ENCODE data around the gene WDR20.
"Not testable (repeated sequence)": the region's sequence is repeated elsewhere in the genome, so short reads cannot be mapped to it uniquely, and the experiment has no call there.

WDR20 gene

GRCh38 chr14:102131741-102132140, 8.0 kb upstream of the WDR20 start:
- no peak for DNase-seq (ENCODE audit: low spot score)

GRCh38 chr14:102134021-102134420, 5.7 kb upstream of the WDR20 start:
- DNase-seq (ENCODE audit: low spot score), result not testable (repeated sequence)

DNA sequence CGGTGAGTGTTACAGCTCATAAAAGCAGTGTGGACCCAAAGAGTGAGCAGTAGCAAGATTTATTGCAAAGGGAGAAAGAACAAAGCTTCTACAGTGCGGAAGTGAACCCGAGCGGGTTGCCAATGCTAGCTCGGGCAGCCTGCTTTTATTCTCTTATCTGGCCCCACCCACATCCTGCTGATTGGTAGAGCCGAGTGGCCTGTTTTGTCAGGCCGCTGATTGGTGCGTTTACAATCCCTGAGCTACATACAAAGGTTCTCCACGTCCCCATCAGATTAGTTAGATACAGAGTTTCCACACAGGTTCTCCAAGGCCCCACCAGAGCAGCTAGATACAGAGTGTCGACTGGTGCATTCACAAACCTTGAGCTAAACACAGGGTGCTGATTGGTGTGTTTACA, 5.0 kb upstream of the WDR20 start:
- DNase-seq (ENCODE audit: low spot score), result not testable (repeated sequence)

- DNase-seq (ENCODE audit: low spot score), result not testable (repeated sequence)
Observed at GRCh38 chr14:102135456-102135855, 4.2 kb upstream of the WDR20 start.

GRCh38 chr14:102138535-102138934, 1.2 kb upstream of the WDR20 start:
- no peak for DNase-seq (ENCODE audit: low spot score)

- DNase-seq (ENCODE audit: low spot score), result no peak
Observed at GRCh38 chr14:102138961-102139285, 774 bp upstream of the WDR20 start.

GRCh38 chr14:102140027-102140749, 491 bp downstream of the WDR20 start:
- DNase-seq (ENCODE audit: low spot score), result peak; percentile 33

- DNase-seq (ENCODE audit: low spot score), result no peak
Observed at GRCh38 chr14:102140750-102141145, 1.1 kb downstream of the WDR20 start.

GRCh38 chr14:102141797-102142196, 2.1 kb downstream of the WDR20 start:
- DNase-seq (ENCODE audit: low spot score), result no peak

- no peak for DNase-seq (ENCODE audit: low spot score)
Observed at GRCh38 chr14:102144914-102145313, 5.2 kb downstream of the WDR20 start.

DNA sequence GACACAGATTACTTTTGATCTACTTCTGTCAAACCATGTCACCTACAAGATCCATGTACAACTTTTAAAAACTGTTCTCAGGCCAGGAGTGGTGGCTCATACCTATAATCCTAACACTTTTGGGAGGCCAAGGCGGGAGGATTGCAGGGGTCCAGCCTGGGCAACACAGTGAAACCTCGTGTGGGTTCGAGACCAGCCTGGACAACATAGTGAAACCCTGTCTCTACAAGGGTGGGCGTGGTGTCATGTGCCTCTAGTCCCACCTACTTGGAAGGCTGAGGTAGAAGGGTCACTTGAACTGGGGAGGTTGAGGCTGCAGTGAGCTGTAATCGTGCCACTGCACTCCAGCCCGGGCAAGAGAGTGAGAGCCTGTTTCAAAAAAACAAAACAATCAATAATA, 5.7 kb downstream of the WDR20 start:
- DNase-seq (ENCODE audit: low spot score), result no peak

DNA sequence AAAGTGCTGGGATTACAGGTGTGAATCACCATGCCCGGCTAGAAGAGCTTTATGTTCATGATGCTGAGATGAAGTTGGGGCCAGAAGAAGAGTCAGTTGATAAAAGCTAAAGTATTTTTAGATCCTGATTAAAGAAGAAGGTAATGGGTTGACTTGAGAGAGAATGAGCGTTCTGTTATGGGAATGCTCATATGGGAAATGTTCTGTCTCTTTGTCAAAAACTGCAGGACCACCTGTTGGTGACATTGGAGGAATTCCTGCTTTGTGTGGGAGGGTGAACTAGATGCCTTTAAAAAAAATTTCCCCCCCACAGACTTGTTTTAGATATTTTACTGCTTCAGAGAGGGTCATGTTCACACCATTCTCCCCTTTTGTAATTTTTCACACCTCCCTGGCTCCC, 6.7 kb downstream of the WDR20 start:
- DNase-seq (ENCODE audit: low spot score), result no peak

GRCh38 chr14:102150083-102150482, 10.4 kb downstream of the WDR20 start:
- DNase-seq (ENCODE audit: low spot score), result no peak

DNA sequence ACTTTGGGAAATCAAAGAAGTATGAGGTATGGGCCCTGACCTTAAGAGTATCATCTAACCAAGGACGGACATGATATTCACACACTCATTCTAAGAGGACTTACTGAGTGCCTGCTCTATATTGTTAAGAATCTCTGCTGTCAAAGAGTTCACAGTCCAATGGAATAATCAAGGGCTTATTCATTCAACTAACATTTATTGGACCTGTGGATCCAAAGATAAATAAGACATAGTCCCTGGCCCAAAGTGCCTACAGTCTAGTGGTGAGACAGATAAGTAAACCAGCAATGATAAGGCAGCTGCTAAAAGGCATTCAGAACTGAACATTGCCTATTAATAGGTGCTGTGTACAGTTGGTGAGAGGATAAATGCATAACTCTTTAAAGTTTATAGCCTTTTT, 11.0 kb downstream of the WDR20 start:
- DNase-seq (ENCODE audit: low spot score), result no peak

GRCh38 chr14:102151411-102151810, 11.7 kb downstream of the WDR20 start:
- DNase-seq (ENCODE audit: low spot score), result not testable (repeated sequence)

DNA sequence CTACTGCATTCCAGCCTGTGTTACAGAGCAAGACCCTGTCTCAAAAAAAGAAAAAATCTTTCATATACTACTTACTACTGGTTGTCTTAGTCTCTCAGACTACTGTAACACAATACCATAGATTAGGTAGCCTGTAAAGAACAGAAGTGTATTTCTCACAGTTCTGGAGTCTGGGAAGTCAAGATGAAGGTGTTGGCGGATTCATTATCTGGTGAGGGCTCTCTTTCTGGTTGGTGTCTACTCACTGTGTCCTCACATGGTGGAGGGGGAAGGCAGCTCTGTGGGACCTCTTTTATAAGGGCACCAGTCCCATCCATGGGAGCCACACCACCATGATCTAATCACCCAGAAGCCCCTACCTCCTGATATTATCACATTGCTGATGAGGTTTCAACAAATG, 14.4 kb downstream of the WDR20 start:
- no peak for DNase-seq (ENCODE audit: low spot score)

DNA sequence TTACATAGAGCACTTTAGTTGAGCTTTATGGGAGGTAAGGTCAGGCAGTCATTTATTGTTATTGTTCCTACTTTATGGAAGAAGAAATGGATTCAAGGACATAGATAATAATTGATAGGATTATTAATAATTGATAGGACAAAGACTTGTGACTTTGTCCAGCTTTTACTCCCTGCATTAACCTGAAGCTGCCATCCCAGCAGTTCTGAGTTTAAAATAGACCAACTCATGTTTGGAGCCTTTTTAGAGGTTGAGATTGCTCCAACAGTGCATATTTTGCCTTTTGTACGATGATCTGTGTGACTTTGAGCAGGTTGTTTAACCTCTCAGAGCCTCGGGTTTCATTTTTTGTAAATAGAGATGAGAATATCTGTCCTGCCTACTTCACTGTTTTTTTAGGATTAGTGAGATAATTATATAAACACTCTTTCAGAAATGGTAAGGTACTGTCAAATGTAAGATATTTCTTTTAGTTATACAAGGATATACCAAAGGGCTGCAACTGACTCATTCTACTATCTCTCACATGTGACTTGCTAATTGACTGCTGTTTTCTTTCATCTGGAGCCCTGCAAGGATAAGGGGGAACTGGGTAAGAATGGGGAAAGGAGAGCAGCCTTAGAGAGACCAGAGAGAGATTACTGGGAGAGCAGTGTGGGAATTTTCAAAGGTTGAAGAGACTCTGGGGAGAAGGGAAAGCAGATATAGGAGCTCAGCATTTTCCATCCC, 15.3 kb downstream of the WDR20 start:
- no peak for DNase-seq (ENCODE audit: low spot score)

DNA sequence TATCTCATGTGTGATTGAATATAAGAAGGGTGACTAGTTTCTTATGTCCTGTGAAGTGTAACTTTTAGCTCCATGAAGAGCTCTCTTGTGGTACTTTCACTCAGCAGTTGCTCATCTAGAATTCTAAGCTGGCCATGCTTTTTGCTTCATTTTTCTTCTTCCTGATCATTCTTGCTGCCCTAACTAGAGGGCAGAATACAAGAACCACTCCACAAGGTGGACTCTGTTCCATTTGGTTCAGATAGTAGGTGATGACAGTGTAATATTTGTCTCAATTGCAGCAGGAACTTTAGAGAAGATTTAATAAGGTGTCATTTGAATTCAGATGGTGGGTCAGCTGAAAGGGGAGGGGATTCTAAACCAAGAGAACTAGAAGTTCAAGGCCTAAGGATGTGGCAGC, 17.6 kb downstream of the WDR20 start:
- DNase-seq (ENCODE audit: low spot score), result no peak

- DNase-seq (ENCODE audit: low spot score), result no peak
Observed at GRCh38 chr14:102158797-102159196, 19.1 kb downstream of the WDR20 start.

DNA sequence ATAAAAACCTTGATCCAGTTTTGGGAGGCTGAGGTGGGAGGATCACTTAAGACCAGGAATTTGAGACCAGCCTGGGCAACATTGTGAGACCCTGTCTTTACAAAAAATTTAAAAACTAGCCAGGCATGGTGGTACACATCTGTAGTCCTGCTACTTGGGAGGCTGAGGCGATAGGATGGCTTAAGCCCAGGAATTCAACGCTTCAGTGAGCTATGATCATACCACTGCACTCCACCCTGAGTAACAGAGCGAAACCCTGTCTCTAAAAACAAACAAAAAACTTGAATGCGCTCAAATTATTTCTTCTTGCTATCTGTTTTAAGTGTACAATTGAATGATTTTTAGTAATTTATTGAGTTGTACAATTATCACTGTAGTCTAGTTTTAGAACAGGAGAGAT, 20.1 kb downstream of the WDR20 start:
- no peak for DNase-seq (ENCODE audit: low spot score)

DNA sequence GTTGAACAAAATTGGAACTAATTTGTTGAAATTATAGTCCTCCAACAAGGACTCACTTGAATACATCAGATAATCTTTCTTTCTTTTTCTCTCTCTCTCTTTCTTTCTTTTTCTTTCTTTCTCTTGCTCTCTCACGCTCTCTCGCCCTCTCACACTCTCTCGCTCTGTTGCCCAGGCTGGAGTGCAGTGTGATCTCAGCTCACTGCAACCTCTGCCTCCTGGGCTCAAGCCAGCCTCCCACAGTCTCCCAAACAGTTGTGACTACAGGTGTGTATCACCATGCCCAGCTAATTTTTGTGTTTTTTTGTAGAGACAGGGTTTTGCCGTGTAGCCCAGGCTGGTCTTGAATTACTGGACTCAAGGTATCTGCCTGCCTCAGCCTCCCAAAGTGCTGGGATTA, 22.8 kb downstream of the WDR20 start:
- DNase-seq (ENCODE audit: low spot score), result no peak

- DNase-seq (ENCODE audit: low spot score), result no peak
Observed at GRCh38 chr14:102164241-102164641, 24.5 kb downstream of the WDR20 start.

- DNase-seq (ENCODE audit: low spot score), result no peak
Observed at GRCh38 chr14:102164965-102165364, 25.3 kb downstream of the WDR20 start.

DNA sequence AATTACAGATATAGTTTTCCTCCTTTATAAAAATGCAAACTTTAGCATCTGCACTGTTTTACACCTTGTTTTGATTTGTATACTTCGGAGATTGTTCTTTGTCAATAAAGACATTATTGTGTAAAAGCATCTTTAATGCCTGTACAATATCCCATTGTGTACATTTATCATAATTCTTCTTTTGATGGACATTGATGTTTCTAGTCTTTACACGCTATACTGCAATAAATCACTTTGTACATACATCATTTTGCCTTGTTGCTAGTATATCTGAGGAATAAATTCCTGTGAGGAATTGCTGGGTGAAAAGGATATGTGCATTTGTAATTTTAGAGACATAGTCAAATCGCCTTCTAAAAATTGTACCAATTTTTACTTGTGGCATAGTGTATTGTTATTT, 30.4 kb downstream of the WDR20 start:
- DNase-seq (ENCODE audit: low spot score), result no peak

Measured in activated CD4-positive, alpha-beta T cell treated with anti-CD3 and anti-CD28 coated beads, Interleukin-2, Interleukin-4, amounts not matched to agents 100 ng/mL and 50 ng/mL, durations not matched to agents 16 hours and 8 hours (primary cell).